ENCODE measurements around the gene CBR3. TPM values are rescaled to one million over a fixed set of nuclear protein-coding genes. Genes with fewer than 3 reads are reported as not detected.

The CBR3 gene
- polyA plus RNA-seq, 1 of the 3 experiments (the other 2 are of a cell fraction) = 6.7 TPM

- TF ChIP-seq RXRA (IDR thresholded peaks at IDR 0.05; ENCODE audit: borderline replicate concordance, low read depth) (no peak), MEF2A (IDR thresholded peaks at IDR 0.05; ENCODE audit: borderline replicate concordance, low read depth) (no peak)
Observed at GRCh38 chr21:36159356-36159921, 24.6 kb downstream of the CBR3 start (continued).

DNA sequence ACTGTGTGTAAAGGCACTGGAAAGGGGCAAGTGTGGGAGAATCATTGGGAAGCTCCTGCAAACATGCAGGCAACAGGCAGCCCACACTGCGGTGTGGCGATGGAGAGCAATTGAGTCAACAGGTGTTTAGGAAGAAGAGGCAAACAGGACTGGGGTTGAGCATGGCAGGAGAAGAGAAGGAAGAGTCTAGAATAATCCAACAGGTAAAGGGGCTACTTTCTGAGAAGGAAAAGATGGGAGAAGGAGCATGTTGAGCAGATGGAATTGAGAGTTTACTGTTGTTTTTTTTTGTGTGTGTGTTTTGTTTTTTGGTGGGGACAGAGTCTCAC is 25.9 kb downstream of the CBR3 start:
- H3K4me3 ChIP-seq (ENCODE audit: low read depth in 2 of 2, low read length in 1 of 2) = no peak overlapping the region
- H3K27ac ChIP-seq (ENCODE audit: low read depth in 2 of 2, low read length in 1 of 2) = no peak overlapping the region
- no peaks in the 10 kb centered on the region for H4K20me1 ChIP-seq (ENCODE audit: insufficient read depth)
- no peaks in the 10 kb centered on the region for H3F3A ChIP-seq (replicated peaks; ENCODE audit: insufficient read depth)
- H3K9me2 ChIP-seq = no peaks in the 10 kb centered on the region
- no peak overlapping the region for H3K4me2 ChIP-seq
- H3K9me3 ChIP-seq = no peaks in the 10 kb centered on the region
- H3K9ac ChIP-seq = no peak overlapping the region
- no peaks in the 10 kb centered on the region for H3K27me3 ChIP-seq (ENCODE audit: insufficient read depth)
- WGBS (ENCODE audit: low lambda C conversion rate) = 97% methylated on average over 2 of the region's 2 CpGs
- ChIA-PET CTCF (interaction anchor here (1.3 kb wide), 2 partner anchors 20 to 208 kb away, joined by 4 read pairs; no protein-coding TSS in a partner anchor), POLR2A (no interaction called here)
- no peak for TF ChIP-seq POLR2AphosphoS5 (IDR thresholded peaks at IDR 0.05; ENCODE audit: low read depth, low read length)
- no peak for TF ChIP-seq CTCF (IDR thresholded peaks at IDR 0.05)
- TF ChIP-seq ELF1 (IDR thresholded peaks at IDR 0.05) = no peak
- TF ChIP-seq USF1 (IDR thresholded peaks at IDR 0.05; ENCODE audit: borderline replicate concordance, low read depth) = no peak
- TF ChIP-seq SMC3 (IDR thresholded peaks at IDR 0.05; ENCODE audit: low read depth, low read length) = no peak
- no peak for TF ChIP-seq JUND (IDR thresholded peaks at IDR 0.05)
- TF ChIP-seq, protein P1, sequence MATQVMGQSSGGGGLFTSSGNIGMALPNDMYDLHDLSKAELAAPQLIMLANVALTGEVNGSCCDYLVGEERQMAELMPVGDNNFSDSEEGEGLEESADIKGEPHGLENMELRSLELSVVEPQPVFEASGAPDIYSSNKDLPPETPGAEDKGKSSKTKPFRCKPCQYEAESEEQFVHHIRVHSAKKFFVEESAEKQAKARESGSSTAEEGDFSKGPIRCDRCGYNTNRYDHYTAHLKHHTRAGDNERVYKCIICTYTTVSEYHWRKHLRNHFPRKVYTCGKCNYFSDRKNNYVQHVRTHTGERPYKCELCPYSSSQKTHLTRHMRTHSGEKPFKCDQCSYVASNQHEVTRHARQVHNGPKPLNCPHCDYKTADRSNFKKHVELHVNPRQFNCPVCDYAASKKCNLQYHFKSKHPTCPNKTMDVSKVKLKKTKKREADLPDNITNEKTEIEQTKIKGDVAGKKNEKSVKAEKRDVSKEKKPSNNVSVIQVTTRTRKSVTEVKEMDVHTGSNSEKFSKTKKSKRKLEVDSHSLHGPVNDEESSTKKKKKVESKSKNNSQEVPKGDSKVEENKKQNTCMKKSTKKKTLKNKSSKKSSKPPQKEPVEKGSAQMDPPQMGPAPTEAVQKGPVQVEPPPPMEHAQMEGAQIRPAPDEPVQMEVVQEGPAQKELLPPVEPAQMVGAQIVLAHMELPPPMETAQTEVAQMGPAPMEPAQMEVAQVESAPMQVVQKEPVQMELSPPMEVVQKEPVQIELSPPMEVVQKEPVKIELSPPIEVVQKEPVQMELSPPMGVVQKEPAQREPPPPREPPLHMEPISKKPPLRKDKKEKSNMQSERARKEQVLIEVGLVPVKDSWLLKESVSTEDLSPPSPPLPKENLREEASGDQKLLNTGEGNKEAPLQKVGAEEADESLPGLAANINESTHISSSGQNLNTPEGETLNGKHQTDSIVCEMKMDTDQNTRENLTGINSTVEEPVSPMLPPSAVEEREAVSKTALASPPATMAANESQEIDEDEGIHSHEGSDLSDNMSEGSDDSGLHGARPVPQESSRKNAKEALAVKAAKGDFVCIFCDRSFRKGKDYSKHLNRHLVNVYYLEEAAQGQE (IDR thresholded peaks at IDR 0.05; ENCODE audit: low read depth, low read length) = no peak
- no peak for TF ChIP-seq RFX5 (IDR thresholded peaks at IDR 0.05; ENCODE audit: low read length)
- no peak for TF ChIP-seq MEF2A (IDR thresholded peaks at IDR 0.05; ENCODE audit: borderline replicate concordance, low read depth)
- no peak for TF ChIP-seq NRF1 (IDR thresholded peaks at IDR 0.05; ENCODE audit: low read depth, low read length)
- no peak for TF ChIP-seq RCOR1 (IDR thresholded peaks at IDR 0.05; ENCODE audit: low read length)
- TF ChIP-seq TEAD4 (IDR thresholded peaks at IDR 0.05; ENCODE audit: borderline replicate concordance, insufficient read depth) = no peak
- TF ChIP-seq FOXJ3 (CRISPR knock-in tag; IDR thresholded peaks at IDR 0.05) = no peak
- no peak for TF ChIP-seq GABPA (IDR thresholded peaks at IDR 0.05; ENCODE audit: low read depth)
- no peak for TF ChIP-seq CHD2 (IDR thresholded peaks at IDR 0.05; ENCODE audit: low read length, partially characterized antibody)
- DNase-seq = no peak
- peaks cover 44% of the 10 kb centered on the region for H3K79me2 ChIP-seq (ENCODE audit: insufficient read depth)
- peaks cover 0 to 9% of the 10 kb centered on the region in 2 experiments; a peak in 1 of 4 replicates for H3K4me1 ChIP-seq (ENCODE audit: control insufficient read depth in 1 of 2, insufficient read depth in 2 of 2, low read depth in 1 of 2, low read length in 1 of 2)
- H2AFZ ChIP-seq (ENCODE audit: low read depth) = no peak overlapping the region
- H3K36me3 ChIP-seq (replicated peaks in 1 of 2; ENCODE audit: control insufficient read depth in 1 of 2, insufficient read depth in 2 of 2, low read length in 1 of 2) = no peaks in the 10 kb centered on the region

Data from SK-N-SH (cell line).